Tibial nerve (tissue), 4 donors: ENCODE results near the gene CHMP1A. TPM values are rescaled to one million over a fixed set of nuclear protein-coding genes. Genes with fewer than 3 reads are reported as not detected.
"Not testable (repeated sequence)": the region's sequence is repeated elsewhere in the genome, so short reads cannot be mapped to it uniquely, and the experiment has no call there.

Source experiments
- DNase-seq, 2 donors: peaks; one replicate each; pipeline ENCODE4 v3.0.0-alpha.2; 2019; ENCODE audit warnings: low spot score in 2 of 2
- H3K27ac ChIP-seq, 4 donors: fragments of 200-600 bp; sonication (generic) in 3 of 4; one replicate each; pipeline ENCODE4 v1.5.1; 2017 to 2019; ENCODE audit warnings: mild to moderate bottlenecking in 1 of 4
- H3K27me3 ChIP-seq, 2 donors: fragments of 200-600 bp; sonication (generic) in 1 of 2; one replicate each; pipeline versions ENCODE4 v1.5.1 to v1.6.0; 2017 to 2019
- H3K36me3 ChIP-seq, 3 donors: fragments of 200-600 bp; sonication (generic); one replicate each; pipeline ENCODE4 v1.5.1; 2018 to 2019
- H3K4me1 ChIP-seq, 4 donors: fragments of 200-600 bp; sonication (generic) in 3 of 4; one replicate each; pipeline ENCODE4 v1.5.1; 2017 to 2019
- H3K4me3 ChIP-seq, 4 donors: fragments of 200-600 bp; sonication (generic) in 3 of 4; one replicate each; pipeline ENCODE4 v1.5.1; 2017 to 2019; ENCODE audit warnings: mild to moderate bottlenecking in 1 of 4, moderate library complexity in 1 of 4
- H3K9me3 ChIP-seq, 4 donors: fragments of 200-600 bp; sonication (generic) in 3 of 4; one replicate each; pipeline ENCODE4 v1.5.1; 2017 to 2019
- EP300 ChIP-seq, 2 donors: sonication (generic); formaldehyde crosslinking; IDR thresholded peaks; one replicate each; pipeline ENCODE4 v1.6.1; 2017; ENCODE audit warnings: antibody characterized with exemption in 2 of 2, mild to moderate bottlenecking in 1 of 2
- POLR2A ChIP-seq, 2 donors: fragments of 450-650 bp; IDR thresholded peaks; one replicate each; pipeline ENCODE4 v1.6.1; 2017; ENCODE audit warnings: antibody characterized with exemption in 2 of 2, mild to moderate bottlenecking in 2 of 2, moderate library complexity in 2 of 2
- WGBS, 2 donors: methylation state at CpG; one replicate each; pipeline ENCODE4 v1.1.5; 2018; 5-methylcytosine and 5-hydroxymethylcytosine counted together
- total RNA-seq, 4 donors: library from RNA; depleted of rRNA; stranded (reverse); fragments of >200 nt; gene quantifications; one replicate each; pipeline ENCODE4 v1.1.0, GENCODE V29; 2016
- TF ChIP-seq, protein P1 (sequence below), 5 experiments: fragments of 200-600 bp in 3 of 5; fragments of 450-650 bp in 2 of 5; sonication (generic) in 3 of 5; IDR thresholded peaks; one replicate each; pipeline ENCODE4 v1.5.1; 2016 to 2019; ENCODE audit warnings: antibody characterized with exemption in 5 of 5, mild to moderate bottlenecking in 3 of 5, moderate library complexity in 2 of 5

The CHMP1A gene
- total RNA-seq, 4 donors from 2014 or later = 90.0 to 109 (median 92.7) TPM

DNA sequence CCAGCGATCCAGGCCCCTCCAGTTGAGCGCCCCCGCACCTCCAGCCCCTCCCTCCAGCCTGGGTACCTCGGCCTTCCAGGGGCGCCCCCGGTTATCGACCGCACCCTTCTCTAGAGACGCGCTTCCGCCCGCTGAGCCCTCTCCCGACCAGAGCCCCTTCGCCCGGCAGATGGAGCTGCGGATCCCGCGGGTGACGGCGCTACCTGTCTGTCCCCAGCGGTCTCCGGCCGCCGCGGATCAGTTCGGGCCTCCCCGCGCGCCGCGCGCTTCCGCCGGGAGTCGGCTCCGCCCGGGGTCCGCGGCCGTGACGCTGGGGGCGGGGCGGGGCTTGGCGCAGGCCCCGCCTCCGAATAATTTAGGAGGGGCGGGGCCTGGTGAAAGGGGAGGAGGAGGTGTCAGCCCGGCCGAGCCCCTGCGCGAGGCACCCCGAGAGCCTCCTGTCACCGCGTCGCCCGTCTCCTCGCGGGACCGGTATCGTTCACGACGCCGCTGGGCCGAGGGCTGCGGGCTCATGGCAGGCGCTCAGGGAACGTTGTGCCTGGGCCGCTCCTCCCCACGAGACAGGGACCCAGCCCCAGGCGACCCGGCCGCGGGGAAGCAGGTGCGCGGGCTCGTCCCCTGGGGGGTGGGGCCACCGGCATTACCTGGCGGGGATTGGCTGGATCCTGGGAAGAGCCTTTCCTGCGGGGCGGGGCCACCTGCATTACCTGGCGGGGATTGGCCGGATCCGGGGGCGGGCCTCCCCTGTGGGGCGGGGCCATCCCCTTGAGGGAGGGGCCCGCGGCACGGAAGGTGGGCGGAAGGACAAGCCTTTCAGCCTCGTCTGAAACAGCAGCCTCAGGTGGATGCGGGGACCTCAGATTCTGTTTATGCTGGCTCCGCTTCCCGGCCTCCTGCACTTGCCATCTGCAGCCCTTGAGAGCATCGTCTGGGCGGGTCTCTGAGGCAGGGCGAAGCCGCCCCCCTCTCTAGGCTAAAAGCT is 44.2 kb upstream of the CHMP1A start, which contains the start of gene SPATA2L:
SPATA2L (minus strand) TSS at position 281 of the 982 bp plus-strand sequence. CDS start 473 bp downstream, outside the sequence.
- H3K4me3 ChIP-seq = peak within 1 kb of the TSS; percentile 54 to 79 (median 70)
- H3K27ac ChIP-seq = peak within 1 kb of the TSS; percentile 69 to 93 (median 90)
- TF ChIP-seq, protein P1, sequence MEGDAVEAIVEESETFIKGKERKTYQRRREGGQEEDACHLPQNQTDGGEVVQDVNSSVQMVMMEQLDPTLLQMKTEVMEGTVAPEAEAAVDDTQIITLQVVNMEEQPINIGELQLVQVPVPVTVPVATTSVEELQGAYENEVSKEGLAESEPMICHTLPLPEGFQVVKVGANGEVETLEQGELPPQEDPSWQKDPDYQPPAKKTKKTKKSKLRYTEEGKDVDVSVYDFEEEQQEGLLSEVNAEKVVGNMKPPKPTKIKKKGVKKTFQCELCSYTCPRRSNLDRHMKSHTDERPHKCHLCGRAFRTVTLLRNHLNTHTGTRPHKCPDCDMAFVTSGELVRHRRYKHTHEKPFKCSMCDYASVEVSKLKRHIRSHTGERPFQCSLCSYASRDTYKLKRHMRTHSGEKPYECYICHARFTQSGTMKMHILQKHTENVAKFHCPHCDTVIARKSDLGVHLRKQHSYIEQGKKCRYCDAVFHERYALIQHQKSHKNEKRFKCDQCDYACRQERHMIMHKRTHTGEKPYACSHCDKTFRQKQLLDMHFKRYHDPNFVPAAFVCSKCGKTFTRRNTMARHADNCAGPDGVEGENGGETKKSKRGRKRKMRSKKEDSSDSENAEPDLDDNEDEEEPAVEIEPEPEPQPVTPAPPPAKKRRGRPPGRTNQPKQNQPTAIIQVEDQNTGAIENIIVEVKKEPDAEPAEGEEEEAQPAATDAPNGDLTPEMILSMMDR (IDR thresholded peaks at IDR 0.05) = peak in 3 of 5 experiments; percentile 8 to 28 (median 24)
- TF ChIP-seq EP300 (IDR thresholded peaks at IDR 0.05) (peak; percentile 36 to 87), POLR2A (IDR thresholded peaks at IDR 0.05) (peak; percentile 77 to 96)
- DNase-seq = peak; percentile 59 to 62
- H3K4me1 ChIP-seq = peaks cover 0 to 35% (median 17%) of the 10 kb centered on the region in 4 donors
- H3K36me3 ChIP-seq = peaks cover 0 to 15% (median 4%) of the 10 kb centered on the region in 3 donors
- H3K27me3 ChIP-seq = no peaks in the 10 kb centered on the region
- H3K9me3 ChIP-seq = no peaks in the 10 kb centered on the region
- 1 to 2% methylated on average over 48 to 76 of the region's 97 CpGs for WGBS, 2 donors

DNA sequence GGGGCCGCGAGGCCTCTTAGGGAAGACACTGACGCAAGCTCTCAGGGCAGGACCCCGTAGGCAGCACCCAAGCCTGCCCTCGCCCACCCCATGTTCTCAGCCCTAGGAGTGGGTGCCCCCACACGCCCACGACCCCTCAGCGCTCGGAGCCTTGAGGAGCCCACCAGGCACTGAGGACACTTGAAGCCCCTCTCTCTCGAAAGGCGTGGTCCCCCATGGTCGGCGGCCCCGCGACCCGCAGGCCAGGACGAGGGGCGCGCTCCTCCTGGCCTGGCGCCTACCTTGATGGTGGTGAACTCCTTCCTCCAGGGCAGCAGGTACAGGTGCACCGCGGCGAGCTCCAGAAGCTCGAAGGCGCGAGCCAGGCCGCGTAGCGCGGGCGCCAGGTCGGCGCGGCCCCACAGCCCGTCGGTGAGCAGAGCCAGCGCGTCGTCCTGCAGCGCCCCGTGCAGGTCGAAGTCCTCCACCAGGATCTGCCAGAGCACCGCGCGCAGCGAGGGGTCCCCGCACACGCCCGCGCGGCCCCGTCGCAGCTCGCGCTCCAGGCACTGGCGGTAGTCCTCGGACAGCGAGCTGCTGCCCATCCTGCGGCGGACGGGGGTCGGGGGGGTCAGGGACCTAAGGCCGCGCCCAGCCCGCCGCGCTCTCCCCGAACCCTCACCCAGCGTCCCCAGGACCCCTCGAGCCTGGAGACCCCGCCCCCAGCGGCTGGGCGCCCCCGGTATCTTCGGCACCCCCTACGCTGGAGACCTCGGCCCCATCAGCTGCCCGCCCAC is 43.3 kb upstream of the CHMP1A start:
- peaks cover 0 to 23% (median 4%) of the 10 kb centered on the region in 3 donors for H3K36me3 ChIP-seq
- H3K27me3 ChIP-seq = no peaks in the 10 kb centered on the region
- H3K4me3 ChIP-seq = peak overlapping the region; percentile 54 to 79 (median 70)
- DNase-seq = no peak
- 0 to 2% methylated on average over 15 to 30 of the region's 78 CpGs for WGBS, 2 donors
- no peaks in the 10 kb centered on the region for H3K9me3 ChIP-seq
- TF ChIP-seq EP300 (IDR thresholded peaks at IDR 0.05) (no peak), POLR2A (IDR thresholded peaks at IDR 0.05) (no peak)
- TF ChIP-seq, protein P1 (IDR thresholded peaks at IDR 0.05) = peak in 1 of 5 experiments; percentile 32
- H3K27ac ChIP-seq = peak overlapping the region; percentile 69 to 93 (median 90)
- peaks cover 0 to 30% (median 17%) of the 10 kb centered on the region in 4 donors for H3K4me1 ChIP-seq

DNA sequence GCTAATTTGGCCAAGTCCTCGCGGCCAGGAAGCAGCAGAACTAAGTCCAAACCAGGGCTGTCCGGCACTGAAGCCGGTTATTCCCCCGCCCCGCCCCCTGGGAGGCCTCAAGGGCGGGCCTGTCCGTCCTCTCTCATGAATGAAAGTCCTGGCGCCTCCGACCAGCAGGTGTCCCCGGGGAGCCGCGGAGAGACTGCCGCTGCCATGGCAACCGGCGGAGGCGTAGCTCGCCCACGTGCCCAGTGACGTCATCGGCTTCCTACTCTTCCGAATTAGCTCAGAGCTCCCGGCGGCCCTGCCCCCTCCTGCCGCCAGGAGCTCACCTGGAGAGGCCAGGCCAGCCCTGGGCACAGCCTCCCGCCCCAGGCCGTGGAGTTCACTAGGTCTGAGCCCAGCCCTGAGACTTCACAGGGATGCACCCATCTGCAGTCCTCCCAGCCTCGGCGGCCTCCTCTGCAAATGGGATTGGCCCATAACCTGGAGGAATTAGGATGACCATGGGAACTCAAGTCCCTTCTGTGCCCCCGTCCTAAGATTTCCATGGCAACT is 42.7 kb upstream of the CHMP1A start:
- Histone ChIP-seq H3K27me3 (no peaks in the 10 kb centered on the region), H3K9me3 (no peaks in the 10 kb centered on the region), H3K36me3 (peaks cover 0 to 30% (median 4%) of the 10 kb centered on the region in 3 donors), H3K4me1 (peaks cover 0 to 26% (median 17%) of the 10 kb centered on the region in 4 donors), H3K27ac (peak overlapping the region; percentile 69 to 93 (median 90)), H3K4me3 (peak overlapping the region; percentile 54 to 79 (median 70))
- TF ChIP-seq EP300 (IDR thresholded peaks at IDR 0.05) (peak; percentile 86 to 97), POLR2A (IDR thresholded peaks at IDR 0.05) (peak in 1 of 2 donors; percentile 58)
- TF ChIP-seq, protein P1 (IDR thresholded peaks at IDR 0.05) = peak; percentile 71 to 94 (median 90)
- DNase-seq = peak; percentile 98 to 99
- 0 to 2% methylated on average over 16 to 18 of the region's 30 CpGs for WGBS, 2 donors

DNA sequence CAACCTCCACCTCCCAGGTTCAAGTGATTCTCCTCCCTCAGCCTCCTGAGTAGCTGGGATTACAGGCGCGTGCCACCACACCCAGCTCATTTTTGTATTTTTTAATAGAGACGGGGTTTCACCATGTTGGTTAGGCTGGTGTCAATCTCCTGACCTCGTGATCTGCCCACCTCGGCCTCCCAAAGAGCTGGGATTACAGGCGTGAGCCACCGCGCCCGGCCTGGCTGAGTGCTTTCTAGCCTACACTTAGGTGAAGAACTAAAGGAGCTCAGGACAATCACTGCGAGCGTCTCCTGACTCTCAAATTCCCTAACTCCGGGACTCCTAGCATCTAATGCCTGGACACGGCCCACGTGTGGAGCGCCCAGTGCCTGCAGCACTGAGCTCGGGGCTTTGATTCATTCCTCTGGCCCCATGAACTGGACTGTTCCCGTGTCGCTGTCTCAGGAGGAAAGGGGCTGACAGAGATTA is 42.2 kb upstream of the CHMP1A start:
- peaks cover 0 to 26% (median 17%) of the 10 kb centered on the region in 4 donors for H3K4me1 ChIP-seq
- H3K4me3 ChIP-seq = peak overlapping the region in 2 of 4 donors; percentile 71 to 79
- H3K36me3 ChIP-seq = peaks cover 0 to 35% (median 4%) of the 10 kb centered on the region in 3 donors
- not testable (repeated sequence) for H3K9me3 ChIP-seq, H3K27me3 ChIP-seq, DNase-seq
- 50 to 59% methylated on average over 18 of the region's 18 CpGs for WGBS, 2 donors
- H3K27ac ChIP-seq = peak overlapping the region in 3 of 4 donors; percentile 44 to 92 (median 89)

DNA sequence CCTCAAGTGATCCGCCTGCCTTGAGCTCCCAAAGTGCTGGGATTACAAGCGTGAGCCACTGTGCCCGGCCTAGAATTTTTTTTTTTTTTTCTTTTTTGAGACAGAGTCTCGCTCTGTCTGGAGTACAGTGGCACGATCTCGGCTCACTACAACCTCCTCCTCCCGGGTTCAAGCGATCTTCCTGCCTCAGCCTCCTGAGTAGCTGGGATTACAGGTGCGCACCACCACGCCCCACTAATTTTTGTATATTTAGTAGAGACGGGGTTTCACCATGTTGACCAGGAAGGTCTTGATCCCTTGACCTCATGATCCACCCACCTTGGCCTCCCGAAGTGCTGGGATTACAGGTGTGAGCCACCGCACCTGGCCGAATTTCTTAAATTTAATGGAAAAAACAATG is 41.2 kb upstream of the CHMP1A start:
- H3K27me3 ChIP-seq, H3K4me3 ChIP-seq, DNase-seq, H3K9me3 ChIP-seq, H3K27ac ChIP-seq: not testable (repeated sequence)
- H3K36me3 ChIP-seq = peaks cover 0 to 45% (median 4%) of the 10 kb centered on the region in 3 donors
- H3K4me1 ChIP-seq = peaks cover 0 to 26% (median 17%) of the 10 kb centered on the region in 4 donors
- 94 to 95% methylated on average over 14 of the region's 14 CpGs for whole genome bisulfite sequencing, 2 donors
